IPS-18a (cell line): ENCODE results near the gene STK11.

Experiments
- H3K27ac ChIP-seq: one replicate; pipeline ENCODE4 v1.5.1; 2013; ENCODE audit warnings: low read length
- H3K27me3 ChIP-seq: one replicate; pipeline ENCODE4 v1.6.1; 2013; ENCODE audit warnings: mild to moderate bottlenecking, low read length; ENCODE audit not compliant: control insufficient read depth, insufficient read depth
- H3K36me3 ChIP-seq: one replicate; pipeline ENCODE4 v1.6.1; 2013; ENCODE audit warnings: low read depth, low read length; ENCODE audit not compliant: control insufficient read depth
- H3K4me1 ChIP-seq: one replicate; pipeline ENCODE4 v1.6.1; 2013; ENCODE audit warnings: low read depth, low read length; ENCODE audit not compliant: control insufficient read depth
- H3K4me3 ChIP-seq: one replicate; pipeline ENCODE4 v1.5.1; 2013; ENCODE audit warnings: low read length
- H3K9ac ChIP-seq: one replicate; pipeline ENCODE4 v1.6.1; 2013; ENCODE audit warnings: mild to moderate bottlenecking, low read length, moderate library complexity
- H3K9me3 ChIP-seq: one replicate; pipeline ENCODE4 v1.6.1; 2013; ENCODE audit warnings: low read depth, low read length; ENCODE audit not compliant: control insufficient read depth

The STK11 gene

DNA sequence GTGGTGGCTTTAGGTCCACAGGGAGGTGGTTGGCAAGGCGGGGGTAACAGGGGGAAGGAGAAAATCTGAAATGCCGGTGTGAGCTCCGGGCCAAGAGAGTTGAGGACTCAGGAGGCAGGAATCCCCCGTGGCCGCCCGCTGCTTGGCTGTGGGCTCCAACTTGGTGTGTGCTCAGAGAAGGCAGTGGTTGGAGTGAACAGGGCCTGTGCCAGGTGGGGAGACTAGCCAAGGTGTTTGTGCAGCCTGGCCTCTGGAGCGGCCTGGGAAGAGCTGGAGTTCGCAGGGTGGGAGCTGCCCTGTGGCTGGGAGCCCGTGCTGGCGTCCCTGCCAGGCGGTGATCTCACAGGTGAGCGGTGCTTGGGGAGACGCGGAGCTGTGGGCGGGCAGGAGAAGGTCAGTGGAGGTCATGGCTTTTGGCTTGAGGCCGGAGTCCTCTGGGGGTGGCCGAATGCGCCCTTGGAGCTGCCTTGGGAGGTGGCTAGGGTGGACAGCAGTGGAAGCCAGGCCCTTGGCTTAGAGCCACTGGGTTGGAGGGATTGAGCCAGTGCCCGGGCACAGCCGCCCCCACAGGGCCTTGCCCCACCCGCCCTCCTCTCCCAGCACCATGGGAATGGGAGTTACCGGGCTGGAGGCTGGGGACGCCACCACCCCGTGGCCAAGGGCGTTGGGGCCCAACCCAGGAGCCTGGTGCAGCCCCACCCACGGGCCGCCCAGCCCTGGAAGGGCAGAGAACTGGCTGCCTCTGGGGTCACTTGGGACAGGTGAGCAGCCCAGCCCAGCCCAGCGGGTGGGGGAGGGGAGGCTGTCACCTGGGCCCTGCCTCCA, 56.4 kb downstream of the STK11 start:
- H3K36me3 ChIP-seq = peaks cover 12% of the 10 kb centered on the region
- H3K4me3 ChIP-seq = peak overlapping the region; percentile 63
- H3K9me3 ChIP-seq = no peaks in the 10 kb centered on the region
- no peak overlapping the region for H3K27ac ChIP-seq
- peak overlapping the region; percentile 61 for H3K9ac ChIP-seq
- peaks cover under 1% of the 10 kb centered on the region for H3K27me3 ChIP-seq
- peaks cover 44% of the 10 kb centered on the region for H3K4me1 ChIP-seq

DNA sequence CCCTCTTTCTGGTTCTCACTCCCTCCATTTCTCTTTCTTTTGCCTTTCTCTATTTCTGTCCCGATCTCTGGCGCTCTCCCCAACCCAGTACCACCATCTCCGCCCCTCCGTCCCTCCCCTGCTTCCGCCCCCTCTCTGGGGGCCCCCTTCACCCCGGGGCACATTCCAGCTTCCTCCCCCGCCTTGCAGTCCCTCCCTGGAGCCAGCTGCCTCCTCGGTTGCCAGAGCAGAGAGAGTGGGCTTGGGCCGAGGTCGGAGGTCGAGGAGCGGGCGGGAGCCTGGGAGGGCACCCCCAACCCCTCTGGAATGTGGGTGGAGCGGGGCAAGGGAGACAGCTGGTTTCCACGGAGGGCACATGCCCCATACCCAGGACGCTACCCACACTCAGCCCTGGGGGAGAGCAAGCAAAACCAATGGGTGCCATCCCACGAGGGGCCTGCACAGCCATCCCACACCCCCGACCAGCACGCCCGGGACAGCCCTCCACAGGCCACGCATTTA, 57.1 kb downstream of the STK11 start:
- H3K4me3 ChIP-seq = peak overlapping the region; percentile 63
- H3K27ac ChIP-seq = no peak overlapping the region
- peaks cover 7% of the 10 kb centered on the region for H3K27me3 ChIP-seq
- no peaks in the 10 kb centered on the region for H3K9me3 ChIP-seq
- H3K9ac ChIP-seq = peak overlapping the region; percentile 17
- peaks cover 45% of the 10 kb centered on the region for H3K4me1 ChIP-seq
- H3K36me3 ChIP-seq = peaks cover 7% of the 10 kb centered on the region

DNA sequence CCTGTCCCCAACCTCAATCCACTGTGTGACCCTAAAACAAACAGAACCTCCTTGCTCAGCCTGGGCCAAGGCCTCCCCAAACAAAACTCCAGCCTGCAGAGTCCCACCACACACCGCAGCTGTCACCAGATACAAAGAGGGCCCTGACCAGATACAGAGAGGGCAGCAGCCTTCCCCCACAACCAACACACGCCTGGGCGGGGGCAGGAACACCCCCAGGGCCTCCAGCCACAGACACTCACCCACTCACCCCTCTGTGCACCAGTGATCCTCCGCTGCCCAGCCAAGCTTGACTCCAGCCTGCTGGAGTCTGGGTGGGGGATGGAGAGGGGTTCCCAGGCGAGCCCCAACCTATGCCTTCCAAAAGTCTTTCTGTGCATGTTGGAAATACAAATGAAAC, 57.6 kb downstream of the STK11 start:
- Histone ChIP-seq H3K27ac (no peak overlapping the region), H3K4me1 (peaks cover 50% of the 10 kb centered on the region), H3K9ac (no peak overlapping the region), H3K27me3 (peaks cover 12% of the 10 kb centered on the region), H3K9me3 (no peaks in the 10 kb centered on the region), H3K4me3 (no peak overlapping the region), H3K36me3 (peaks cover 2% of the 10 kb centered on the region)

DNA sequence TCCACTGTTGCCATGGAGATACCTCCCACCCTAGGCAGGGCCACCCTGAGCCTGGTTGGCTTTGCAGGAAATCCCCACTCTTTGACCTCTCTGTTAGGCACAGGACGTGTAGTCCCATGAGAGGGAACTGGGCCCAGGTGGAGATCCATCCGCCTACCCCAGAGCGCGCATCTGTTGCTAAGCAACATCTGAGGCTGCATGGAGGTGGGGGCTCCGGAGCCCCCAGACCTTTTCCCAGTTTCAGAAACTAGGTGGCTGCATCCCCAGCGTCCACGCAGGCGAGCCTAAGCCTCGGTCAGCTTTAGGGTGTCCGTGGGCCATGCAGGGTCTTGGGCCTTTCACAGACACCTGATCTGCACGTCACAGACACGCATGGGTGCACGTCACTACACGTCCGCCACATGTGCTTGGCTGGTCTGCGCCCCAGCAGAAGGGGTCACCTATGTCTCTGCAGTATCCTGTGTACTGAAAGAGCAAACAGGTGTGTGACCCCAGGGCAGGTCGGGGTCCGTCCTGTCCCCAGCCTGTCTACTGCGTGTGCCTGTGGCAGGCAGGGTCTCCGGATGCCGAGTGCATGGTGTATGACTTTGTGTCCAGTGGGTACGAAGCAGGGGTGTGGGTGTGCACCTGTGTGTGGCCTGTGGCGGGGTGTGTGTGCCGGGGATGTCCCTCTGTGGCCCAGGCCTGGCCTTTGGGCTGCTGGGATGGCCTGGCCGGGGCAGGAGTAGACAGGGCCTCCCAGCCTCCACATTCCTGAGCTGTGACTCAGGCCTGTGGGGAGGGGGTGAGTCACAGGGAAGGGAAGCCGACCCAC, 59.4 kb downstream of the STK11 start:
- no peaks in the 10 kb centered on the region for H3K36me3 ChIP-seq
- no peaks in the 10 kb centered on the region for H3K9me3 ChIP-seq
- no peak overlapping the region for H3K27ac ChIP-seq
- no peak overlapping the region for H3K9ac ChIP-seq
- H3K4me3 ChIP-seq = peak overlapping the region; percentile 8
- H3K4me1 ChIP-seq = peaks cover 46% of the 10 kb centered on the region
- H3K27me3 ChIP-seq = peaks cover 12% of the 10 kb centered on the region

DNA sequence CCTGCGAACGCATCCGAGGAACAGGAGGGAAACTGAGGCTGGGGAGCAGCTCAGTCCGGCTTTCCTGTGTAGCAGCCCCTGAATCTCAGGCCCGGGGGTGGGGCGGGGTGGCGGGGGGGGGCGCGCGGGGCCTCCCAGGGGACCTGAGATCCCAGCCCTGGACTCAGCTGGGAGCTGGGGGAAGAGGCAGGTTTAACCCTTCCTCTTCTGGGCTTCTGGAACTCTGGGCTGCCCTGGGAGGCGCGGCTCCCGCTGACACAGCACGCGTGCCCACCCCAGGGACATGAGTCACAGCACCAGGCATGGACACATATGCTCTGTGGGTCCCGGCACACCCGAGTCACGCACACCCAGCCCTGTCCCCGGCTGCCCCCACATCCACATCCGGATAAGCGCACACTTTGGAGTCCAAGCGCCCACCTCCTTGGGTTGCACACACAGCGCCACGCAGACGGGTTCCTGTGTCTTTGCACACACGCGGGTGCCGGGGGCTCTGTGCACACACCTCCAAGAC, 60.1 kb downstream of the STK11 start:
- Histone ChIP-seq H3K27me3 (peaks cover 12% of the 10 kb centered on the region), H3K27ac (no peak overlapping the region), H3K9me3 (no peaks in the 10 kb centered on the region), H3K4me1 (peaks cover 49% of the 10 kb centered on the region), H3K9ac (no peak overlapping the region), H3K4me3 (peak overlapping the region; percentile 48), H3K36me3 (peaks cover 5% of the 10 kb centered on the region)

DNA sequence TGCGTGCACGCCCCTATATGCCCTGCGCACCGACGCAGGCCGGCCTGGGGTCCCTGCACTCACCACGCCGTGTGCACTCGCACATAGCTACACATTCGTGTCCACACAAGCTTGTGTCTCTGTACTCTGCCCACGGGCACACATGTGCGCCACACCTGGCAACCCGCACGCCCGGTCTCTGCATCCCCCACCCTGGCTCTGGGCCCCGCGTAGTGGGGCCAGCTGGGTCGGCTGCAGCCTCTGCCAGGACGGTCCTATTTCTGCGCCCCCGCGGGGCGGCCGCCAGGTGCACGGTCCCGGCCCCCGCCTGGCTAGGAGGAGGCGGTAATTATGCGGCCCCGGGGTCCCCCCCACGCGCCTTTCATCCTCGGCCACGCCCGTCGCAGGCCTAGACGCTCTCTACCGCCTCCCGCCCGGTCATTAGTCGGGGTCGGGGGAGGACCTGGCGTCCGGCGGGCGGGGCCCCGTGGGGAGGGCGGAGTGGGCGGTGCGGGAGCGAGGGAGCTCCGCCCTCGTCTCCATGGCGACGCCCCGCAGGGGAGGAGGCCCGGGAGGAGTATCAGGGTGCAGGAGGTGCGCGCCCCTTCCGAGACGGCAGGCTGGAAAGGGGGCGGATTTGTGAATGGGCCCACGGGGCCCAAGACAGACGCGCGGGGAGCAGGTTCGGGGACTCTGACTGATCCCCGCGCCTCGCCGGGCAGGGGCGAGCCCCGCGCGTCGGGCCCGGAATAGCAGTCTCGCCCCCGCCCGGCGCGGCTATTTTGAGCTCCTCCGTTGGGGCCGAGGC, 60.7 kb downstream of the STK11 start:
- Histone ChIP-seq H3K4me1 (peaks cover 49% of the 10 kb centered on the region), H3K9me3 (no peaks in the 10 kb centered on the region), H3K36me3 (peaks cover 11% of the 10 kb centered on the region), H3K9ac (peak overlapping the region; percentile 32), H3K4me3 (peak overlapping the region; percentile 48), H3K27ac (no peak overlapping the region), H3K27me3 (peaks cover 12% of the 10 kb centered on the region)

DNA sequence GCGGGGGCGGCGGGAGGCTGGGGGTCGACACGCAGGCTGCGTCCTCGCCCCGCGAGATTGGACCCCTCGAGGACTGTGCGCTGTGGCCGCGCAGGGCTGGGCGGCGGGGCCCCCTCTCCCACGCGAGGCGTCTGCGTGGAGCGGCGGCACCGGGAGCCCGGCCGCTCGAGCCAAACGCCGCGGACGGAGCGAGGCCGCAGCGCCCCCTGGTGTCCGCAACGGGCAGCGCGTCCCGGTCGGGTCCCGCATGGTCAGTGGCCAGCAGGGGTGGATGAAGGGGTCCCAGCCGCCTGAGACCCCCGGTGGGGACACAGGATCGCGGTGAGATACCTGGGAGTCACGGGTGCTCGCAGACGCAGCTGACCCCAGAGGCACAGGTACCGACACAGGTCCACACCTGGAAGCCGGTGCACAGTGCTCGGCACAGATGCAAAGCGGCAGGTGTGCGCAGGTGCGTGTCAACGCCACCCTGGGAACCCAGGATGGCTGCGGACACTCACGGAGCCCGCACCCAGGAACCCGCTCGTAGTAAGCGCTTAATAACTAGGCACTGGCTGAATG, 61.4 kb downstream of the STK11 start:
- Histone ChIP-seq H3K4me3 (peak overlapping the region; percentile 48), H3K36me3 (peaks cover 18% of the 10 kb centered on the region), H3K9ac (peak overlapping the region; percentile 32), H3K9me3 (no peaks in the 10 kb centered on the region), H3K27ac (no peak overlapping the region), H3K4me1 (peaks cover 45% of the 10 kb centered on the region), H3K27me3 (peaks cover 12% of the 10 kb centered on the region)

DNA sequence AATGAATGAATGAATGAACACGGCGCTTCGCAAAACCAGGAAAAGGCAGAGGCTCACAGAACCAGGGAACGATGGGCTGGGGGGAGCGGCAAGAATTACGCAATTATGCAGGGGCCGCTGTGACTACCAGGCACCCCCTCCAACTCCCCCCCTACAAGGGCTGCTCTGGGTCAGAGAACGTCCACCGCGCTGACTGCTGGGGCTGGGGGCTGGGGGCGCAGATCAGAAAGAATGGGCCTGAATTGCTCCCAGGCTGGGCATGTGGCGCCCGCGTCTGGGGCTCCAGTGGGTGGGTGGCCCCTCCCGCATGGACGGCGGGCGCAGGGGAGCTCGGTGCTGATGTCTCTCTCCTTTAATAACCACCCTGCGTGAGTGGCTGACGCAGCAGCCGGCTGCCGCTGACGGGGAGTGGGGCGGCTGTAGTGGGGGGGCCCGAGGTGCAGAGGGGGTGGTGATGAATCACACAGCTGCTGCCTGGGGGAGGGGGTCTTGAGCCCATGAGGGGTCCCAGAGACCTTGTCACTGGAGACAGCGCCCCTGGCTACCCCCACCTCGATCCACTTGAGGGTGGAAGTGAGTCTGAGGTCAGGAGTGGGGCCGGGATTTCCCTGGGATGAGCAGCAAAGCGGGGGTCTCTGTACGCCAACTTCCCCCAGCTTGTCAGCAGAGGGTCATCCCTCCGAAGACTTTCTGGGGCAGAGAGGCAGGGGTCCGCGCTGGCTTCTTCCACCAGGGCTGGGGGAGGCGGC, 62.1 kb downstream of the STK11 start:
- peaks cover 38% of the 10 kb centered on the region for H3K4me1 ChIP-seq
- peaks cover 24% of the 10 kb centered on the region for H3K36me3 ChIP-seq
- peaks cover 12% of the 10 kb centered on the region for H3K27me3 ChIP-seq
- no peak overlapping the region for H3K9ac ChIP-seq
- H3K4me3 ChIP-seq = peak overlapping the region; percentile 48
- no peak overlapping the region for H3K27ac ChIP-seq
- no peaks in the 10 kb centered on the region for H3K9me3 ChIP-seq

DNA sequence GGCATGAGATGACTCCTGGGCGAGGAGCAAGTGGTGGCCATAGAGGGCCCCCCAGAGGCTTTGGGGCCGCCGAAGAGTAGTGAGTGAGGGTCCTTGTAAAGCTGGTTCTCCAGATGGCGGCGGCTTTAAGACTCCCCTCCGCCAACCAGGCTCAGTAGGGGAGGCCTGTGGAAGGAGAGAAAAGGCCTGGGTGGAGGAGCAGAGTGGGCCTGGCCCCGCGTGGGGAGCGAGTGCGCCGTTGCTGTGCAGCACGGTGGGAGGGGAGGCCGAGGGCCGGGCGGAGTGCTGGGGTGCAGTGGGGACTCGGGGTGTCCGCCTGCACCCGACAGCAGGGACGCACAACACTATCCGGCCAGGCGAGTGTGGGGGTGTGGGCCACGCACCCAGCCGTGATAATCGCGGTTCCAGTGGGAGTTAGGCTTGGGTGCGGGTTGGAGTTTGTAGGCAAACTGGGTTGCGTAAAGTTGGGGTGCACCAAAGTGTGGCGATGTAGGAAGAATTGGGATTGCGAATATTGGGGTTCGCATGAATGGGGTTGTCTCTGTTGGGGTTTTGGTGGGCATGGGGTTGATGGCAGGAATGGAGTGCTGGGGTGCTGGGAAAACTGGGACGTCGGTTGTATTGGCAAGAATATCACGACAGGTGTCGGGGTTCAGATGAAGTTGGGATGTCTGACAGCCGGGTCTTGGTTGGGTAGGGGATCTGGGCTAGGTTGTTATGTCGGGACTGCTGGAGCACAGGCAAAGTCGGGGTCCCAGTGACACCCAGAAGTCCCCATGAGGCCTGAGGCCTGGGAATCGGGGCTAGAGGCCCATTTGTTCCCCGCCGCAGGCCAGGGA, 62.9 kb downstream of the STK11 start:
- Histone ChIP-seq H3K9me3 (no peaks in the 10 kb centered on the region), H3K9ac (no peak overlapping the region), H3K4me3 (peak overlapping the region; percentile 29), H3K36me3 (peaks cover 32% of the 10 kb centered on the region), H3K27ac (no peak overlapping the region), H3K27me3 (peaks cover 12% of the 10 kb centered on the region), H3K4me1 (peaks cover 33% of the 10 kb centered on the region)

DNA sequence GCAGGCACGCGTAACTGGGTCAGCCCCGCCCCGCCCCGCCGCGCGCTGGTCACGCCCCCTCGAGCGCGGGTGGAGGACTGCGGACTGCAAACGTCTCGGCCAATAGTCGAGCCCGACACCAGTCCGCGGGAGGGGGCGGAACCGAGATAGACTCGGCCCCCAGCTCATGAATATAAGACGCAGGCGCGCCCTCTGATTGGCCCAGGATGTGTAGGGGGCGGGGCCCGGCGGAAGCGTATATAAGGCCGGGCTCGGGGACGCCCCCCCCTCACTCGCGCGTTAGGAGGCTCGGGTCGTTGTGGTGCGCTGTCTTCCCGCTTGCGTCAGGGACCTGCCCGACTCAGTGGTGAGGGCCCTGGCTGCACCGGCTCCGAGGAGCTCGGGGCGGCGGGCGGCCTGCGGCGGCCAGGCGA, 63.5 kb downstream of the STK11 start, which contains the start of gene CIRBP:
Gene CIRBP, plus strand, starts transcription at position 268 of the 413 bp plus-strand sequence. CDS start 1,602 bp downstream, outside the sequence.
- peaks cover 12% of the 10 kb centered on the region for H3K27me3 ChIP-seq
- peaks cover 38% of the 10 kb centered on the region for H3K4me1 ChIP-seq
- peak within 1 kb of the TSS; percentile 97 for H3K9ac ChIP-seq
- peak within 1 kb of the TSS; percentile 89 for H3K4me3 ChIP-seq
- peaks cover 39% of the 10 kb centered on the region for H3K36me3 ChIP-seq
- peak within 1 kb of the TSS; percentile 87 for H3K27ac ChIP-seq
- no peaks in the 10 kb centered on the region for H3K9me3 ChIP-seq
